Liver (tissue), 9 donors: Measurements from ENCODE around the gene EPX. TPM values are rescaled to one million over a fixed set of nuclear protein-coding genes. Genes with fewer than 3 reads are reported as not detected.

Source experiments
- DNase-seq: peaks from one replicate; pipeline ENCODE4 v3.0.0-alpha.2; 2017; ENCODE audit warnings: low spot score
- H3K27ac ChIP-seq, 2 donors: one replicate each; pipeline ENCODE4 v1.7.0; 2013; ENCODE audit warnings: inconsistent platforms in 2 of 2, low read length in 2 of 2, control low read depth in 1 of 2, low read depth in 1 of 2, mild to moderate bottlenecking in 1 of 2
- H3K27me3 ChIP-seq, 4 donors: one replicate each; pipeline versions ENCODE4 v1.6.1 to v1.7.0; 2013; ENCODE audit warnings: low read length in 3 of 4, inconsistent platforms in 1 of 4, mild to moderate bottlenecking in 1 of 4, moderate library complexity in 1 of 4; ENCODE audit not compliant: control insufficient read depth in 4 of 4, insufficient read depth in 4 of 4
- H3K36me3 ChIP-seq, 4 donors: one replicate each; pipeline versions ENCODE4 v1.6.1 to v1.7.0; 2013; ENCODE audit warnings: low read length in 3 of 4, mild to moderate bottlenecking in 3 of 4, low read depth in 1 of 4, moderate library complexity in 1 of 4; ENCODE audit not compliant: control insufficient read depth in 4 of 4, insufficient read depth in 3 of 4
- H3K4me1 ChIP-seq, 4 donors: one replicate each; pipeline versions ENCODE4 v1.6.1 to v1.7.0; 2013; ENCODE audit warnings: low read length in 3 of 4, mild to moderate bottlenecking in 3 of 4, moderate library complexity in 1 of 4; ENCODE audit not compliant: control insufficient read depth in 4 of 4, insufficient read depth in 4 of 4
- H3K4me3 ChIP-seq, 3 donors: one replicate each; pipeline versions ENCODE4 v1.6.1 to v1.7.0; 2013; ENCODE audit warnings: low read length in 3 of 3, control low read depth in 1 of 3, low read depth in 1 of 3, mild to moderate bottlenecking in 1 of 3
- H3K9ac ChIP-seq, 2 donors: one replicate each; pipeline ENCODE4 v1.7.0; 2013; ENCODE audit warnings: low read length in 2 of 2, mild to moderate bottlenecking in 2 of 2, moderate library complexity in 2 of 2, control low read depth in 1 of 2, low read depth in 1 of 2
- H3K9me3 ChIP-seq, 4 donors: one replicate each; pipeline versions ENCODE4 v1.6.1 to v1.7.0; 2013; ENCODE audit warnings: low read length in 3 of 4; ENCODE audit not compliant: control insufficient read depth in 4 of 4
- ATF3 ChIP-seq: IDR thresholded peaks from 2 replicates; pipeline ENCODE4 v1.6.1; 2016; ENCODE audit warnings: antibody characterized with exemption
- CTCF ChIP-seq: fragments of 150-350 bp; IDR thresholded peaks from 2 replicates; pipeline ENCODE4 v1.5.1; 2017; ENCODE audit warnings: improper control_type of control experiment, low read depth, low read length; ENCODE audit not compliant: missing input control
- FOXA1 ChIP-seq: IDR thresholded peaks from 2 replicates; pipeline ENCODE4 v1.6.1; 2016; ENCODE audit warnings: antibody characterized with exemption
- FOXA2 ChIP-seq: IDR thresholded peaks from 2 replicates; pipeline ENCODE4 v1.6.1; 2016; ENCODE audit warnings: antibody characterized with exemption
- GABPA ChIP-seq, 2 donors: IDR thresholded peaks in 1 of 2; conservative IDR thresholded peaks in 1 of 2; 2 replicates each; pipeline ENCODE4 v1.6.1; 2016; ENCODE audit warnings: antibody characterized with exemption in 2 of 2, mild to moderate bottlenecking in 1 of 2, moderate library complexity in 1 of 2
- HNF4A ChIP-seq, 2 donors: conservative IDR thresholded peaks; 2 replicates each; pipeline ENCODE4 v1.6.1; 2016; ENCODE audit warnings: antibody characterized with exemption in 2 of 2, mild to moderate bottlenecking in 2 of 2
- JUND ChIP-seq, 2 donors: IDR thresholded peaks; 2 replicates each; pipeline ENCODE4 v1.6.1; 2016; ENCODE audit warnings: antibody characterized with exemption in 2 of 2
- RAD21 ChIP-seq, 2 donors: IDR thresholded peaks; 2 replicates each; pipeline ENCODE4 v1.6.1; 2016; ENCODE audit warnings: antibody characterized with exemption in 2 of 2, mild to moderate bottlenecking in 2 of 2
- REST ChIP-seq: IDR thresholded peaks from 2 replicates; pipeline ENCODE4 v1.6.1; 2016; ENCODE audit warnings: antibody characterized with exemption, mild to moderate bottlenecking
- RXRA ChIP-seq, 2 donors: IDR thresholded peaks; 2 replicates each; pipeline ENCODE4 v1.6.1; 2017 to 2018; ENCODE audit warnings: antibody characterized with exemption in 2 of 2, mild to moderate bottlenecking in 1 of 2
- SP1 ChIP-seq: IDR thresholded peaks from 2 replicates; pipeline ENCODE4 v1.6.1; 2018; ENCODE audit warnings: antibody characterized with exemption, mild to moderate bottlenecking
- TAF1 ChIP-seq: conservative IDR thresholded peaks from 2 replicates; pipeline ENCODE4 v1.6.1; 2016; ENCODE audit warnings: antibody characterized with exemption, mild to moderate bottlenecking
- YY1 ChIP-seq: IDR thresholded peaks from 2 replicates; pipeline ENCODE4 v1.6.1; 2016; ENCODE audit warnings: antibody characterized with exemption, mild to moderate bottlenecking
- ZBTB33 ChIP-seq: IDR thresholded peaks from 2 replicates; pipeline ENCODE4 v1.6.1; 2016; ENCODE audit warnings: antibody characterized with exemption
- WGBS: extraction: QIAGEN DNeasy Blood & Tissue Kit; methylation state at CpG from one replicate; pipeline ENCODE4 v1.1.7; 2013; 5-methylcytosine and 5-hydroxymethylcytosine counted together
- polyA plus RNA-seq, 2 donors: library from polyadenylated mRNA; stranded (reverse) in 1 of 2; unstranded in 1 of 2; fragments of 200-250 nt in 1 of 2; fragments of >200 nt in 1 of 2; fragmentation: Nextera tagmentation in 1 of 2; extraction: Ambion mirVana in 1 of 2; gene quantifications; one replicate each; pipeline versions ENCODE4 v1.2.1 to v1.2.3, GENCODE V29; 2013 to 2015
- total RNA-seq, 2 donors: library from RNA; depleted of rRNA; stranded (reverse); fragments of >200 nt; gene quantifications; one replicate each; pipeline ENCODE4 v1.2.3, GENCODE V29; 2014
- donor health status: healthy.
- donor health status: healthy.
- donor health status: healthy.
- donor health status: healthy.
- donor health status: healthy.

Gene EPX
- total and polyA plus RNA-seq, 4 donors = 0.09 to 10.0 TPM; not detected in 2

- Histone ChIP-seq H3K27ac (no peak overlapping the region), H3K27me3 (peaks cover 0 to 7% (median 0%) of the 10 kb centered on the region in 4 donors), H3K36me3 (no peaks in the 10 kb centered on the region), H3K9me3 (no peaks in the 10 kb centered on the region), H3K4me1 (no peaks in the 10 kb centered on the region), H3K9ac (no peak overlapping the region), H3K4me3 (no peak overlapping the region)
- no peak for TF ChIP-seq TAF1
- no peak for TF ChIP-seq CTCF
- no peak for TF ChIP-seq REST
- no peak for TF ChIP-seq RAD21 (IDR thresholded peaks at IDR 0.05)
- no peak for TF ChIP-seq SP1
- no peak for TF ChIP-seq GABPA (IDR thresholded peaks at IDR 0.05 in 1 of 2, conservative IDR thresholded peaks at IDR 0.05 in 1 of 2)
- no peak for TF ChIP-seq JUND (IDR thresholded peaks at IDR 0.05)
- no peak for TF ChIP-seq FOXA1
- no peak for TF ChIP-seq YY1
- no peak for TF ChIP-seq HNF4A (conservative IDR thresholded peaks at IDR 0.05)
- 83% methylated on average over 3 of the region's 3 CpGs for whole genome bisulfite sequencing
- DNase-seq = no peak
Measured at GRCh38 chr17:58234512-58234911, 42.0 kb downstream of the EPX start.

- H3K4me3 ChIP-seq = no peak overlapping the region
- no peak for DNase-seq
- no peak overlapping the region for H3K27ac ChIP-seq
- H3K9me3 ChIP-seq = no peaks in the 10 kb centered on the region
- H3K4me1 ChIP-seq = no peaks in the 10 kb centered on the region
- no peaks in the 10 kb centered on the region for H3K36me3 ChIP-seq
- 62% methylated on average over 1 of the region's 1 CpG for WGBS
- peaks cover 0 to 7% (median 0%) of the 10 kb centered on the region in 4 donors for H3K27me3 ChIP-seq
- TF ChIP-seq RAD21 (IDR thresholded peaks at IDR 0.05) (no peak), RXRA (IDR thresholded peaks at IDR 0.05) (no peak), HNF4A (conservative IDR thresholded peaks at IDR 0.05) (no peak), ATF3 (no peak), TAF1 (no peak), ZBTB33 (no peak), FOXA2 (no peak), JUND (IDR thresholded peaks at IDR 0.05) (no peak), CTCF (no peak)
- H3K9ac ChIP-seq = no peak overlapping the region
Measured at GRCh38 chr17:58235821-58236220, 43.3 kb downstream of the EPX start.
